Panc1 (cell line): ENCODE data around the gene RGPD5.
"Not testable (repeated sequence)": the region's sequence is repeated elsewhere in the genome, so short reads cannot be mapped to it uniquely, and the experiment has no call there.

Source experiments
- CTCF ChIP-seq: fragments of 450-650 bp; IDR thresholded peaks from 2 replicates; pipeline ENCODE4 v1.5.1; 2017; ENCODE audit warnings: mild to moderate bottlenecking
- POLR2AphosphoS5 ChIP-seq: IDR thresholded peaks from 2 replicates; pipeline ENCODE4 v1.6.1; 2012; ENCODE audit warnings: mild to moderate bottlenecking, low read depth, low read length, moderate library complexity
- REST ChIP-seq, 2 experiments: IDR thresholded peaks; 2 replicates each; pipeline ENCODE4 v1.6.1; 2011 to 2012; ENCODE audit warnings: low read depth in 2 of 2, control low read depth in 1 of 2, low read length in 1 of 2, mild to moderate bottlenecking in 1 of 2, moderate library complexity in 1 of 2; ENCODE audit not compliant: insufficient read depth in 1 of 2
- TCF7L2 ChIP-seq: IDR thresholded peaks from 2 replicates; pipeline ENCODE4 v1.6.1; 2011; ENCODE audit warnings: mild to moderate bottlenecking, low read depth, low read length, inconsistent platforms

- not testable (repeated sequence) for TF ChIP-seq CTCF; POLR2AphosphoS5; TCF7L2; REST (IDR thresholded peaks at IDR 0.05; ENCODE audit: insufficient read depth in 1 of 2, low read depth in 2 of 2, low read length in 1 of 2)
Measured at GRCh38 chr2:109871129-109871751, 77.1 kb downstream of the RGPD5 start.
